Stomach (tissue), 4 donors: ENCODE measurements around the gene SLC5A2.

Source experiments
- CTCF ChIP-seq, 7 experiments: fragments of 450-650 bp in 4 of 7; fragments of 200-600 bp in 3 of 7; sonication (generic) in 3 of 7; IDR thresholded peaks; one replicate each; pipeline ENCODE4 v1.5.1; 2016 to 2019; ENCODE audit warnings: antibody characterized with exemption in 7 of 7, control low read depth in 2 of 7, mild to moderate bottlenecking in 1 of 7
- POLR2A ChIP-seq, 4 donors: fragments of 450-650 bp; IDR thresholded peaks; one replicate each; pipeline ENCODE4 v1.6.1; 2016; ENCODE audit warnings: antibody characterized with exemption in 4 of 4, control low read depth in 2 of 4, mild to moderate bottlenecking in 1 of 4, moderate library complexity in 1 of 4

- TF ChIP-seq CTCF (IDR thresholded peaks at IDR 0.05) = no peak
- no peak for TF ChIP-seq POLR2A (IDR thresholded peaks at IDR 0.05)
Measured at GRCh38 chr16:31508706-31509195, 25.8 kb downstream of the SLC5A2 start.
